Choroid plexus epithelial cell (primary cell): Measurements from ENCODE around the gene THEM5.
"Not testable (repeated sequence)": the region's sequence is repeated elsewhere in the genome, so short reads cannot be mapped to it uniquely, and the experiment has no call there.

Source experiments
- DNase-seq: peaks from one replicate; pipeline ENCODE4 v3.0.0-alpha.2; 2010; ENCODE audit warnings: low read depth
- H3K4me3 ChIP-seq: 2 replicates; pipeline ENCODE4 v1.5.1; 2011; ENCODE audit warnings: low read depth, mild to moderate bottlenecking, control low read depth, low read length, moderate library complexity
- CTCF ChIP-seq: conservative IDR thresholded peaks from 2 replicates; pipeline ENCODE4 v1.5.1; 2011; ENCODE audit warnings: low read depth, mild to moderate bottlenecking, control low read depth, inconsistent platforms, low read length, moderate library complexity

THEM5 gene

GRCh38 chr1:151855933-151856332 is 2.4 kb upstream of the THEM5 start:
- DNase-seq: no peak
- H3K4me3 ChIP-seq: no peak overlapping the region
- no peak for TF ChIP-seq CTCF

- not testable (repeated sequence) for H3K4me3 ChIP-seq, DNase-seq
Measured at GRCh38 chr1:151855516-151855915, 2.0 kb upstream of the THEM5 start.

- H3K4me3 ChIP-seq: no peak overlapping the region
- no peak for TF ChIP-seq CTCF
- no peak for DNase-seq
Measured at GRCh38 chr1:151854658-151855057, 1.1 kb upstream of the THEM5 start.

- TF ChIP-seq CTCF: no peak
- no peak for DNase-seq
- no peak overlapping the region for H3K4me3 ChIP-seq
Measured at GRCh38 chr1:151852733-151853132, 779 bp downstream of the THEM5 start.

GRCh38 chr1:151851886-151852285 is 1.6 kb downstream of the THEM5 start:
- H3K4me3 ChIP-seq: no peak overlapping the region
- DNase-seq: no peak
- no peak for TF ChIP-seq CTCF

GRCh38 chr1:151849871-151850270 is 3.6 kb downstream of the THEM5 start:
- TF ChIP-seq CTCF: no peak
- no peak for DNase-seq
- H3K4me3 ChIP-seq: no peak overlapping the region

- DNase-seq: no peak
- no peak for TF ChIP-seq CTCF
- H3K4me3 ChIP-seq: no peak overlapping the region
Measured at GRCh38 chr1:151849126-151849525, 4.4 kb downstream of the THEM5 start.
